Measurements from ENCODE around the gene RPL38.

DNA sequence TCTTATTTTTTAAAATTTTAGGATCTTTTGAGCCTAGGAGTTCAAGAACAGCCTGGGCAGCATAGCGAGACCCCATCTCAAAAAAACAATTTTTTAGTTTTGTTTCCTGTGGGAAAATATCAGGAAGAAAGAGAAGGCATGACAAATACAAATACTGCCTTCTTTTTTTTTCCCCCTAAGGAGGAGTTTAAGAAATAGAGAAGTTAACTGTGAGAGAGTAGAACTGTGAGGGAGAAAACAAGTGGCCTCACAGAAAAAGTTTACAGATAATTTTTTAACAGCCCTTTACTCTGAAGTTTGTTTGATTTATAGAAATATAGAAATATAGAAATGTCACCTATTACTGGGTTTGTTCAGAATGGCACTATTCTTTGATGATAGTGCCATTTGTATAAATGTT, 31.0 kb downstream of the RPL38 start:
- TF ChIP-seq, protein P1, sequence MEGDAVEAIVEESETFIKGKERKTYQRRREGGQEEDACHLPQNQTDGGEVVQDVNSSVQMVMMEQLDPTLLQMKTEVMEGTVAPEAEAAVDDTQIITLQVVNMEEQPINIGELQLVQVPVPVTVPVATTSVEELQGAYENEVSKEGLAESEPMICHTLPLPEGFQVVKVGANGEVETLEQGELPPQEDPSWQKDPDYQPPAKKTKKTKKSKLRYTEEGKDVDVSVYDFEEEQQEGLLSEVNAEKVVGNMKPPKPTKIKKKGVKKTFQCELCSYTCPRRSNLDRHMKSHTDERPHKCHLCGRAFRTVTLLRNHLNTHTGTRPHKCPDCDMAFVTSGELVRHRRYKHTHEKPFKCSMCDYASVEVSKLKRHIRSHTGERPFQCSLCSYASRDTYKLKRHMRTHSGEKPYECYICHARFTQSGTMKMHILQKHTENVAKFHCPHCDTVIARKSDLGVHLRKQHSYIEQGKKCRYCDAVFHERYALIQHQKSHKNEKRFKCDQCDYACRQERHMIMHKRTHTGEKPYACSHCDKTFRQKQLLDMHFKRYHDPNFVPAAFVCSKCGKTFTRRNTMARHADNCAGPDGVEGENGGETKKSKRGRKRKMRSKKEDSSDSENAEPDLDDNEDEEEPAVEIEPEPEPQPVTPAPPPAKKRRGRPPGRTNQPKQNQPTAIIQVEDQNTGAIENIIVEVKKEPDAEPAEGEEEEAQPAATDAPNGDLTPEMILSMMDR (IDR thresholded peaks at IDR 0.05): no peak
- no peak for TF ChIP-seq MXI1 (IDR thresholded peaks at IDR 0.05; ENCODE audit: low read depth, low read length)
- no peak for TF ChIP-seq EP300 (IDR thresholded peaks at IDR 0.05; ENCODE audit: borderline replicate concordance in 1 of 2, low read depth in 1 of 2, low read length in 1 of 2)
- TF ChIP-seq GABPA (IDR thresholded peaks at IDR 0.05; ENCODE audit: low read depth): no peak
- TF ChIP-seq, protein P2, sequence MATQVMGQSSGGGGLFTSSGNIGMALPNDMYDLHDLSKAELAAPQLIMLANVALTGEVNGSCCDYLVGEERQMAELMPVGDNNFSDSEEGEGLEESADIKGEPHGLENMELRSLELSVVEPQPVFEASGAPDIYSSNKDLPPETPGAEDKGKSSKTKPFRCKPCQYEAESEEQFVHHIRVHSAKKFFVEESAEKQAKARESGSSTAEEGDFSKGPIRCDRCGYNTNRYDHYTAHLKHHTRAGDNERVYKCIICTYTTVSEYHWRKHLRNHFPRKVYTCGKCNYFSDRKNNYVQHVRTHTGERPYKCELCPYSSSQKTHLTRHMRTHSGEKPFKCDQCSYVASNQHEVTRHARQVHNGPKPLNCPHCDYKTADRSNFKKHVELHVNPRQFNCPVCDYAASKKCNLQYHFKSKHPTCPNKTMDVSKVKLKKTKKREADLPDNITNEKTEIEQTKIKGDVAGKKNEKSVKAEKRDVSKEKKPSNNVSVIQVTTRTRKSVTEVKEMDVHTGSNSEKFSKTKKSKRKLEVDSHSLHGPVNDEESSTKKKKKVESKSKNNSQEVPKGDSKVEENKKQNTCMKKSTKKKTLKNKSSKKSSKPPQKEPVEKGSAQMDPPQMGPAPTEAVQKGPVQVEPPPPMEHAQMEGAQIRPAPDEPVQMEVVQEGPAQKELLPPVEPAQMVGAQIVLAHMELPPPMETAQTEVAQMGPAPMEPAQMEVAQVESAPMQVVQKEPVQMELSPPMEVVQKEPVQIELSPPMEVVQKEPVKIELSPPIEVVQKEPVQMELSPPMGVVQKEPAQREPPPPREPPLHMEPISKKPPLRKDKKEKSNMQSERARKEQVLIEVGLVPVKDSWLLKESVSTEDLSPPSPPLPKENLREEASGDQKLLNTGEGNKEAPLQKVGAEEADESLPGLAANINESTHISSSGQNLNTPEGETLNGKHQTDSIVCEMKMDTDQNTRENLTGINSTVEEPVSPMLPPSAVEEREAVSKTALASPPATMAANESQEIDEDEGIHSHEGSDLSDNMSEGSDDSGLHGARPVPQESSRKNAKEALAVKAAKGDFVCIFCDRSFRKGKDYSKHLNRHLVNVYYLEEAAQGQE (IDR thresholded peaks at IDR 0.05; ENCODE audit: low read depth, low read length): no peak
- TF ChIP-seq POLR2AphosphoS5 (IDR thresholded peaks at IDR 0.05; ENCODE audit: low read depth, low read length): no peak
- TF ChIP-seq FOXJ3 (CRISPR knock-in tag; IDR thresholded peaks at IDR 0.05): no peak
- TF ChIP-seq, protein P3, sequence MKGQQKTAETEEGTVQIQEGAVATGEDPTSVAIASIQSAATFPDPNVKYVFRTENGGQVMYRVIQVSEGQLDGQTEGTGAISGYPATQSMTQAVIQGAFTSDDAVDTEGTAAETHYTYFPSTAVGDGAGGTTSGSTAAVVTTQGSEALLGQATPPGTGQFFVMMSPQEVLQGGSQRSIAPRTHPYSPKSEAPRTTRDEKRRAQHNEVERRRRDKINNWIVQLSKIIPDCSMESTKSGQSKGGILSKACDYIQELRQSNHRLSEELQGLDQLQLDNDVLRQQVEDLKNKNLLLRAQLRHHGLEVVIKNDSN (IDR thresholded peaks at IDR 0.05; ENCODE audit: borderline replicate concordance, low read depth): no peak
- TF ChIP-seq GATA2 (CRISPR knock-in tag; IDR thresholded peaks at IDR 0.05): no peak

Data from SK-N-SH (cell line).